ENCODE data around the gene SMIM35.

Gene SMIM35

DNA sequence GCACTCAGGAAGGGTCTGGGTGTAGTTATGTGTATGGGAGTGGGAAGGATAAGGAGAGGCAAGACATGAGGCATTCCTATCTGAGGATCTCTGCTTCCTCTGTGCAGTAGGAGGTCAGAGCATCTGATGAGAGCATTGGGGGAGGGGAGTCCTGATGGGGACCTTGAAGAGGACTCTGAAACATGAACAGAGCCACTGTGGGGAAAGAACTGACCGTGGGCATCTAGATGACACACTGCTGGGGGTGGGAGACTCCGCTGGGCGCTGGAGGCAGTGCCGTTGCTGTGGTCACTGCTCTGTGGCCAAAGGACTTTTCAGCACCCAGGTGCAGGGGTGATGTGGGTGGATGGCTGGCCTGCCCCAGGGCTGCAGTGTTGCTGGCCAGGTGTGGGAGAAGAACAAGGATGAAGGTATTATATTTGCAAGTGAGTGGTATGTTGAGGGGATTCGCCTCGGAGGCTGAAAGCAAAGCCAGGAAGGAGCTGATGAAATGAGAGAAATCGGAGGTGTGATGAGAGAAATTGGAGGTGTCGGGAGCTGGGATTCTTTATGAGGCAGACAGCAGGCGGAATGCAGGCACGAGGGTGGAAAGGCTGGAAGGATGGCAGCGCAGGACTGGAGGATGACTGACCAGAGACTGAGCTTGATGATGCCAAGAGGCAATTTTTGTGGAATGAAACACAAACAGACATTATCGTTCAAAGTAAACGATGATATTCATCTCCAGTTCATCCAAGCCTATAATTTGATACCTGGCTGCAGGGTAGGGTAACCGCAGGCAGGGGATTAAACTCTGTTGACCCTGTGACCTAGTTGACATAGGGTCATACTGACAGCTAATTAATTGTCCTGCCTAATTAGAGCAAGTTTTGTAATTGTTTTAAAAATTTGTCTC lies 29.3 kb downstream of the SMIM35 start:
- no peak for DNase-seq (ENCODE audit: low read depth)

GRCh38 chr11:118056806-118057205 lies 30.0 kb downstream of the SMIM35 start:
- DNase-seq (ENCODE audit: low read depth) = no peak

DNA sequence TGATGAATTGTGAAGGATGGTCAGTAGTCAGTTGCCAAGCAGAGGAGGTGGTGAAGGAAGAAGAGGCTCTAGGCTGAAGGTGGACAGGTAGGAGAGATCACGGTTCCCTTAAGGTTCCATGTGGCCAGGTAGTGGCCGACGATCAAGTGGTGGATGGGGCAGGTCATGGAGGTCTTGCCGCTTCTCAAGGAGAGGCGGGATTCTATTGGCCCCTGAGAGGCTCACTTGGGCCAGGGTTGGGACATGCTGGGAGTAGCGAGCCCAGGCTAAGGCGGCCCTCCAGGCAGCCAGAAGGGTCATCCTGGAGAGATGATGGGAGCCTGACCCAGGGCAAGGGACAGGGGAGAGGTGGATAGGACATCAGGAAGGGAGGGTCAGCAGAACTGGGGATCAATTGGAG lies 30.8 kb downstream of the SMIM35 start:
- no peak for DNase-seq (ENCODE audit: low read depth)

DNA sequence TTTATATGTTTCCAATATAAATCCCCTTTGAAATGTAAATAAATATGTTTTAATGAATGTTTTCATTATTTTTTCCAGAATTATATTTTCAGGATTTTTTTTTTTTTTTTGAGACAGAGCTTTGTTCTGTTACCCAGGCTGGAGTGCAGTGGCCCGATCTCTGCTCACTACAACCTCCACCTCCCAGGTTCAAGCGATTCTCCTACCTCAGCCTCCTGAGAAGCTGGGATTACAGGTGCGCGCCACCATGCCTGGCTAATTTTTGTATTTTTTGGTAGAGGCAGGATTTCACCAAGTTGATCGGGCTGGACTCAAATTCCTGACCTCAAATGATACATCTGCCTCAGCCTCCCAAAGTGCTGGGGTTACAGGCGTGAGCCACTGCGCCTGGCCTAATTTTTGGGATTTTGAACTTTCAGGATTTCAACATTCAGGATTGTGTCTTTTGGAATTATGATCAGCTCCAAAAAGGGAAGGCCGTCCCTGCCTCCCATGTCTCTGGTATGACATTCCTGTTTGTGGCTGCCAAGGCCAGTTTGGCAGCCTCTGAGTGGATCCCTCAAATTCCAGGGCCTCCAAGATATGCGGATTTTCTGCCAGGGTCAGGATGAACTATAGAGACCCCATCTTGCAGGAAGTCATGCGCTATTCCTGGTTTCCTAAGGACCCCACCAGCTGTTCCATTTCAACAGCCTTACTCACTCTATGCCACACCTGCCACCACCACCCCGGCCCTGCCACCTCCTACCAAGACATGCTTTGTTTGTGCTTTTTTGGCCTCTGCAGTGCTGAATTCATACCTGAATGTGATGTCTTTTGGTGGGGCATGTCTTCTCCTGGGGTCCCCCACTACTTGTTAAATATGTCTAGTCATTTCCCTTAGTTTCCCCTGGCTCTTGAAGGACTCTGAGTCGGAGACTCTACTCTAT lies 31.8 kb downstream of the SMIM35 start:
- DNase-seq (ENCODE audit: low read depth) = no peak

- DNase-seq (ENCODE audit: low read depth) = no peak
These were observed 34.1 kb downstream of the SMIM35 start for GRCh38 chr11:118052581-118053206.

- no peak for DNase-seq (ENCODE audit: low read depth)
These were observed 34.9 kb downstream of the SMIM35 start for GRCh38 chr11:118051611-118052461.

- no peak for DNase-seq (ENCODE audit: low read depth)
These were observed 35.6 kb downstream of the SMIM35 start for GRCh38 chr11:118051136-118051610.

DNA sequence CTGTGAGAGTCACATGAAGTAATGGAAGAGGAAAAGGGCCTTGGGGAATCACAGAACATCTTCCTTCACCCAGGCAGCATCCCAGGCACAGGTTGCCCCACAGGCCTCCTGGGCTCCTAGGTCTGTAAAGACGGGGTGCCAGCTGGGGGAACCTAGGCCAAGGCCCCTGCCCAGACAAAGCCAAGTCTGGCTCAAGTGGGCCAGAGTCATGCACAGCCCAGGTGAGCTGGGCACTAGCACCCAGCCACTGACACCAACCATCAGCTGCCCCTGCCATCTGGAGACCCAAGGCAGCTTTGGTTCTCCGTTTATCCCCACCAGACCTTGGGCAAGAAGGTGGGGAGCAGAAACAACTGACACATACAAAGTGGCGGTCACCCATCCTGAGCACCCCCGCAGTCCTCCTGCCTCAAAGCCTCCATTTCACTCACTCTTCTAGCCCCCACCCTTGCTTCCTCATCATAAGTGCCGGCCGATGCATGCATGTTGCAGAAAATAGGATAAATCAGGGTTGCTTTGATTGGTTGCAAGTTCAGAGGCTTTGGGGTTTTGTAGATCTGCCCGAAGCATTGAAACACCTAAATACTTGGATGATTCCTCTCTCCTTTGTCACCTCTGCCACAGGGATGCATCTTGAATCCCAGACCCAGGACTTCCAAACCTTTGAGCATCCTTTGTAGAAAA lies 36.4 kb downstream of the SMIM35 start:
- no peak for DNase-seq (ENCODE audit: low read depth)

- no peak for DNase-seq (ENCODE audit: low read depth)
These were observed 37.0 kb downstream of the SMIM35 start for GRCh38 chr11:118049771-118050170.

DNA sequence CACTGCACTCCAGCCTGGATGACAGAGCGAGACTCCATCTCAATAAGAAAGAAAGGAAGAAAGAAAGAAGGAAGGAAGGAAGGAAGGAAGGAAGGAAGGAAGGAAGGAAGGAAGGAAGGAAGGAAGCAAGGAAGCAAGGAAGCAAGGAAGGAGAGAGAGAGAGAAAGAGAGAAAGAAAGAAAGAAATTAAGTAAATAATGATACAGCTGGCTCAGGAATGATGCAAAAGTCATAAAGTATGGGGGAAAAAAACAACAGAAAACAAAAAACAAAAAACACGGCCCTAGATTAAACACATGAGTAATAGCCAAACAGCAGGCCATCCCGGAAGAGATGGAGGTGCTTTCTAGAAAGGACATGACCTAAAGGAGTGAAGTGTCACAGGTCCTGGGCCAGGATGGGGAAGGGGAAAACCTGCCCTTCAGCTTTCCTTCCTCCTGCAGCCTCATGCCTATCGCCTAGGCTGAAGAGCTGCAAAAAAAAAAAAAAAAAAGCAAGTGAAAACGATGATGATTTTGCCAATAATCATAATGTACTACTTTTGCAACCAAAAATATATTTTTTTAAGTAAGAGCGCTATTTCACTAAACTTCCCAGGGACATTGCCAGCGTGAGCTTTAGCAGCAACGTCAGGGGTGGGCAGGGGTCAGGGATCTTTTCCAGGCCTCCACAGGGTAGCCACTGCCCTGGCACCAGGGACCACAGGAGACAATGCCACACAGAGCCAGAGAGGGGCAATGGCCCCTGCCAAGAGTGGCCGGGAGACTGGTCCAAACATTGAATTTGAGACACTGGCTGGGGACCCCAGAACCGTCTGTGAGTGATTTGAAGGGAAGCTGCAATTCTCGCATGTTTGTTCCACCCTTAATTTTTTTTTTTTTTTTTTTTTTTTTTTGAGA lies 38.0 kb downstream of the SMIM35 start:
- no peak for DNase-seq (ENCODE audit: low read depth)

- no peak for DNase-seq (ENCODE audit: low read depth)
These were observed 39.0 kb downstream of the SMIM35 start for GRCh38 chr11:118047749-118048148.

DNA sequence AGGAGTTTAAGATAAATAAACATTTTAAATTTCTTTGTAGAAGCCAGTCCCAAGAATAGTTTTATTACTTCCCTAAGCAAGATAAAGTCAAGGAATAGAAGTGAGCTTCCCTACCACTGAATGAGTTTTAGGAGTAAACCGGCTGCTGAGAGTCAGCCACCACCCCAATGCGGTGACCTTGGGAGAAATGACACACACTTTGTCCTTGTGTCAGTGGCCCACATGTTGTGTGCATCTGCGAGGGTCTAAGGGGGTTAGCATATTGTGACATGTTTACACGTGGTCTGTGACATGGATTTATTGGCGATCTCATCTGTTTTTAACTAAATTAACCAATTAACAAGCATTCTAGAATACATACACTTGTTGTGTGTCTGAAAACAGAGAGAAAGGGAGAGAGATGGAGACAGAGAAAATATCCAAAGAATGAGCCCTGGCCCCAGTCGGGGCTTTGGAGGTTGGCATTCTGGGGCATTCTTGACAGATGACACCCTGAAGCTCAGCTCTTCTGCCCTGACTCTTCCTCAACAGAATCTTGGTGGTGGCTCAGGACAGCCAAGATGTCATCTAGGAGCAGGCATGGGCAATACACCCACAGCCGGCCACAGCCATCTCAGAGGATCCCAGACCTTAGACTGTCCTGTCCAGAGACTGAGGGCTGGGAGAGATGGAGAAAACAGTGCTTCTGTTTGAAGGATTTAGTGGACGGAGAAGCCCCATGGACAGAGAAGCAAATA lies 39.6 kb downstream of the SMIM35 start:
- DNase-seq (ENCODE audit: low read depth) = no peak

- no peak for DNase-seq (ENCODE audit: low read depth)
These were observed 40.5 kb downstream of the SMIM35 start for GRCh38 chr11:118046051-118046963.

GRCh38 chr11:118045191-118045590 lies 41.6 kb downstream of the SMIM35 start:
- DNase-seq (ENCODE audit: low read depth) = no peak

DNA sequence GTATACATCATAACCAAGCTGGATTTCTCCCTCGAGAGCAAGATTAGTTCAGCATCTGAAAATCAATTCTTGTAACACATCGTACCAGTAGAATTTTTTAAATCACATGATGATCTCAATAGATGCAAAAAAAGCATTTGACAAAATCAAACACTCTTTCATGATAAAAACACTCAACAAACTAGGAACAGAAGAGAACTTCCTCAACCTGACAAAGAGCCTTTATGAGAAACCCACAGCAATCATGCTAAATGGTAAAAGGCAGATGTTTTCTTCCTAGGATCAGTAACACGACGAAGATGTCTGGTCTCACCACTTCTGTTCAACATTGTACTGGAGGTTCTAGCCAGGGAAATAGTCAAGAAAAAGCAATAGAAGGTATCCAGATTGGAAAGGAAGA lies 44.0 kb downstream of the SMIM35 start:
- no peak for DNase-seq (ENCODE audit: low read depth)

GRCh38 chr11:118042141-118042540 lies 44.6 kb downstream of the SMIM35 start:
- DNase-seq (ENCODE audit: low read depth) = no peak

GRCh38 chr11:118033443-118033842 lies 53.3 kb downstream of the SMIM35 start:
- DNase-seq (ENCODE audit: low read depth) = no peak

DNA sequence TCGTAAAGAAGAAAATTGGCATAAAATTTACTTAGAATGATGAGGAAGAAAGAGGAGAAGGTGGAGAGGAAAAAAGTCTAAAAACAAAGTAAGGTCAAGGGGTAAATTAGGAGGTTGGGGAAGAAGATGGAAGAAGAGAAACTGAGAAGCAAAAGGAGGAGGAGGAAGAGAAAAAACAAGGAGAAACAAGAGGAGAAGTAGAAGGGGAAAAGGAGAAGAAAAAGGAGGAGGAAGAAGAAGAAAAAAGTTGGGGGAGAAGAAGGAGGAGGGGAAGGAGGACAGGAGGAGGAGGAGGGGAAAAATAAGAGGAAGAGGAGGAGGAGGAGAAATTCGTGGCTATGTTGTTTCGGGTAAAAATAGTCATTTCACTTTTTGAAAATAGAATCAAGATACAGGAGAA lies 58.1 kb downstream of the SMIM35 start:
- DNase-seq (ENCODE audit: low read depth) = no peak
